K562 (cell line): ENCODE measurements around the gene BTBD17. TPM values are rescaled to one million over a fixed set of nuclear protein-coding genes. Genes with fewer than 3 reads are reported as not detected.

Source experiments
- ATAC-seq: fragments of 200-7000 bp; cut with Tn5 transposase; 3 replicates; pipeline ENCODE4 v1.9.1; 2020; ENCODE audit warnings: moderate library complexity
- BruUV-seq: library from RNA; stranded (reverse); fragments of 400-500 nt; replicated peaks from 2 replicates; lab custom pipeline; 2021; lab: Mats Ljungman, UMichigan
- CTCF ChIA-PET: fragments of 300-600 bp; formaldehyde crosslinking; extraction: SDS; loops from one replicate; lab custom pipeline; 2021; ENCODE audit warnings: low intra/inter-chr PET ratio; lab: Yijun Ruan, JAX
- POLR2A ChIA-PET: fragments of 300-600, 350-650 bp; sonication (Branson Sonifier 250); formaldehyde crosslinking; extraction: SDS; loops from one replicate; lab custom pipeline; 2021; ENCODE audit warnings: antibody characterized with exemption, inconsistent platforms; lab: Yijun Ruan, JAX
- DNase-seq, 4 experiments: peaks; one replicate each; pipeline versions ENCODE4 v3.0.0 to v3.0.0-alpha.2; 2011 to 2018; ENCODE audit warnings: low spot score in 3 of 4, mixed read lengths in 3 of 4; ENCODE audit errors: extremely low read depth in 1 of 4
- FAIRE-seq: peaks from 2 replicates; lab custom pipeline; 2011; peaks lifted over from hg19 to GRCh38; lab: Jason Lieb, UNC
- H2AFZ ChIP-seq: 2 replicates; pipeline ENCODE4 v1.6.0; 2011; ENCODE audit warnings: low read depth, low read length, control low read depth, inconsistent platforms
- H3K27ac ChIP-seq: fragments of 200-600 bp; 3 replicates; pipeline ENCODE4 v1.8.0; 2011; ENCODE audit warnings: low read depth, mild to moderate bottlenecking, control low read depth, inconsistent platforms, low read length, moderate library complexity, mixed read lengths; ENCODE audit errors: extremely low read depth
- H3K27me3 ChIP-seq, 2 experiments: fragments of 300-600 bp in 1 of 2; 2 replicates in 1 of 2; 3 replicates in 1 of 2; pipeline versions ENCODE4 v1.6.0 to v1.8.0; 2011; ENCODE audit warnings: inconsistent platforms in 2 of 2, low read length in 2 of 2, mild to moderate bottlenecking in 1 of 2, mixed read lengths in 1 of 2, moderate library complexity in 1 of 2; ENCODE audit not compliant: control insufficient read depth in 2 of 2, insufficient read depth in 2 of 2
- H3K36me3 ChIP-seq: fragments of 300-600 bp; 3 replicates; pipeline ENCODE4 v1.8.0; 2011; ENCODE audit warnings: mild to moderate bottlenecking, low read length, inconsistent platforms; ENCODE audit not compliant: control insufficient read depth, insufficient read depth
- H3K4me1 ChIP-seq, 2 experiments: fragments of 200-600 bp in 1 of 2; replicated peaks in 1 of 2; 2 replicates in 1 of 2; 3 replicates in 1 of 2; pipeline versions ENCODE4 v1.5.1 to v1.8.0; 2011; ENCODE audit warnings: inconsistent platforms in 2 of 2, low read length in 2 of 2, mild to moderate bottlenecking in 1 of 2, mixed read lengths in 1 of 2, moderate library complexity in 1 of 2; ENCODE audit not compliant: control insufficient read depth in 2 of 2, insufficient read depth in 2 of 2
- H3K4me2 ChIP-seq: 2 replicates; pipeline ENCODE4 v1.6.1; 2011; ENCODE audit warnings: low read length, control low read depth, inconsistent platforms, mixed read lengths; ENCODE audit not compliant: insufficient read depth
- H3K4me3 ChIP-seq: fragments of 200-600 bp; sonication (generic), shearing (Covaris generic); 2 replicates; pipeline ENCODE4 v1.5.1; 2016; ENCODE audit warnings: control low read depth, inconsistent platforms
- H3K79me2 ChIP-seq: fragments of 200-600 bp; 3 replicates; pipeline ENCODE4 v1.8.0; 2011; ENCODE audit warnings: low read length, inconsistent platforms; ENCODE audit not compliant: control insufficient read depth, insufficient read depth
- H3K9ac ChIP-seq, 2 experiments: 2 replicates each; pipeline versions ENCODE4 v1.6.0 to v1.6.1; 2011; ENCODE audit warnings: low read depth in 2 of 2, low read length in 2 of 2, control low read depth in 1 of 2, inconsistent platforms in 1 of 2, mild to moderate bottlenecking in 1 of 2, mixed read lengths in 1 of 2; ENCODE audit not compliant: insufficient read depth in 1 of 2
- H3K9me1 ChIP-seq: one replicate; pipeline ENCODE4 v1.6.0; 2011; ENCODE audit warnings: inconsistent platforms, mild to moderate bottlenecking, low read length, moderate library complexity; ENCODE audit not compliant: control insufficient read depth, insufficient read depth
- H3K9me3 ChIP-seq: replicated peaks from 2 replicates; pipeline ENCODE4 v1.5.1; 2011; ENCODE audit warnings: low read depth, low read length, inconsistent platforms; ENCODE audit not compliant: control insufficient read depth, insufficient read depth
- H4K20me1 ChIP-seq: replicated peaks from 2 replicates; pipeline ENCODE4 v1.6.1; 2011; ENCODE audit warnings: low read length, inconsistent platforms, mixed read lengths; ENCODE audit not compliant: control insufficient read depth, insufficient read depth
- NFYB ChIP-seq: IDR thresholded peaks from 2 replicates; pipeline ENCODE4 v1.6.1; 2011; ENCODE audit warnings: mild to moderate bottlenecking, moderate library complexity; ENCODE audit not compliant: insufficient read length; ENCODE audit errors: extremely low read depth
- NR2C2 ChIP-seq, 2 experiments: fragments of 200-800 bp in 1 of 2; sonication (Bioruptor generic) in 1 of 2; sonication (generic) in 1 of 2; formaldehyde crosslinking in 1 of 2; IDR thresholded peaks; 2 replicates each; pipeline versions ENCODE4 v1.6.1 to v1.8.0; 2016 to 2022; ENCODE audit warnings: mild to moderate bottlenecking in 1 of 2, missing compliant biosample characterization in 1 of 2, missing genetic modification characterization in 1 of 2, missing genetic modification reagents in 1 of 2
- OTX1 ChIP-seq: fragments of 450-650 bp; formaldehyde crosslinking; IDR thresholded peaks from 2 replicates; pipeline ENCODE4 v1.4.0; 2022; ENCODE audit warnings: mild to moderate bottlenecking
- RHOXF2B ChIP-seq: fragments of 250-450 bp; sonication (Bioruptor Pico); conservative IDR thresholded peaks from 2 replicates; pipeline ENCODE4 v1.5.1; 2021
- SAFB2 ChIP-seq: fragments of 200-400 bp; formaldehyde crosslinking; IDR thresholded peaks from 2 replicates; pipeline ENCODE4 v1.6.1; 2018; ENCODE audit warnings: borderline replicate concordance, low read length, low read depth, moderate library complexity; ENCODE audit not compliant: severe bottlenecking
- STAT5A ChIP-seq: IDR thresholded peaks from 2 replicates; pipeline ENCODE4 v1.6.1; 2012; ENCODE audit warnings: low read length, inconsistent platforms, borderline replicate concordance
- WGBS: fragments of 100-300 bp; shearing (Covaris generic); methylation state at CpG from one replicate; pipeline ENCODE4 v1.1.6; 2016; ENCODE audit warnings: low coverage, mixed read lengths; ENCODE audit not compliant: insufficient coverage; ENCODE audit errors: missing lambda C conversion rate; 5-methylcytosine and 5-hydroxymethylcytosine counted together
- in situ Hi-C: fragments of 300-500 bp; cut with MboI; formaldehyde crosslinking; loops from 4 replicates; pipeline ENCODE4 v1.15.0; 2018; ENCODE audit warnings: inconsistent platforms, mixed read lengths
- intact Hi-C: fragments of 100-400 bp; cut with micrococcal nuclease; formaldehyde crosslinking; loops from 2 replicates; pipeline ENCODE4 v1.14.2; 2022
- polyA plus RNA-seq, 8 experiments: library from polyadenylated mRNA; depleted of rRNA in 4 of 8; stranded (reverse) in 5 of 8; unstranded in 3 of 8; fragments of >200 nt; fragmentation: Nextera tagmentation in 2 of 8; fragmentation: Illumina TruSeq in 1 of 8; extraction: Ambion mirVana in 2 of 8; extraction: Trizol in 1 of 8; gene quantifications; 2 replicates each; pipeline versions ENCODE4 v1.2.1 to v1.2.3, GENCODE V29; 2011 to 2014; ENCODE audit warnings: inconsistent platforms in 1 of 8, missing spikeins in 1 of 8
- total RNA-seq, 7 experiments: library from RNA; depleted of rRNA in 6 of 7; stranded (reverse); fragments of >200 nt in 6 of 7; fragmentation: Illumina TruSeq in 2 of 7; extraction: Trizol in 2 of 7; gene quantifications; 2 replicates each; pipeline versions ENCODE4 v1.2.1 to v1.2.3, GENCODE V29; 2011 to 2021; ENCODE audit warnings: low replicate concordance in 1 of 7
- TF ChIP-seq, protein P1 (sequence below): fragments of 250-450 bp; sonication (Bioruptor Pico); IDR thresholded peaks from 2 replicates; pipeline ENCODE4 v1.9.0; 2021; ENCODE audit warnings: mild to moderate bottlenecking, inconsistent platforms
- TF ChIP-seq, protein P2 (sequence below): sonication (generic); formaldehyde crosslinking; IDR thresholded peaks from 2 replicates; pipeline ENCODE4 v1.8.0; 2022; ENCODE audit warnings: missing genetic modification reagents, mild to moderate bottlenecking, moderate library complexity, borderline replicate concordance

The BTBD17 gene
- total and polyA plus RNA-seq, 9 of the 15 experiments (the other 6 are each of a cell fraction or from before 2014, with no cell fraction given) = not detected

DNA sequence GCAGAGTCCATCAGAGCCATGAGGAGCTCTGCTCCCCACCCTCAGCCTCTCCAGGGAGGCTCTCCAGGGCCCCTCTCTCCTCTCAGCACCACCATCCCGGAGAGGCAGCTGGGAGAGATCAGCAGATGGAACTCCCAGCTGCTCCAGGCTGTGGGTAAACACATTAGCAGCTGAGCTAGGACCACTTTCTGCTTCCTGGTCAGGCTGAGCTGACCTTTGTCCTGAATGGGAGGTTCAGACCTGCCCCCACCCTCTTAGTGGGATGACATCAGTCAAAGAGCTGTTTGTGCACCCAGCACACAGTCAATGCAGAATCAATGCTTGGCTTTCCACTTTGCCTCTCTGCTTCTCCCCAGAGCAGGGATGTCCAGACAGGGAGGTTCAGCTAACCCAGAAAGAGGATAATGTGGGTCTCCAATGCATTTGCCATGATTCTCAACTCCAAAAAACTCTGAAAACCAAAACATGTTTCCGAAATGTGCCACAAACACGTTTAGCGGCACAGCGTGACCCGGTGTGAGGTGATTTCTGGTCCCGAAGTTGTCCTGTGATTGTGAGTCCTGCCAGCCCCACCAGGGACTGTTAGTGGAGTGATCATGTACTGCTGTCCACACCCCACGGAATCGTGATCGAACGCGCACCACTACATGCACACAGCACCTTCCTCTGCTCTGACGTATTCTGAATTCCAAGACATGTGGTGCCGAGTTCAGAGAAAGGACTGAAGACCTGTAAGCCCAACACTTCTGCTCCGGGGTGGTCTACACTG lies 12.4 kb upstream of the BTBD17 start:
- ChIA-PET POLR2A (interaction anchor here (0.6 to 0.7 kb wide), 2 partner anchors 12 to 41 kb away, joined by 3 read pairs; partner anchors contain the start of gene BTBD17), CTCF (no interaction called here)
- FAIRE-seq (no peak), ATAC-seq (peak; percentile 36; the same call in 2 of the 3 replicates), DNase-seq (no peak)
- Histone ChIP-seq H3K9me1 (no peaks in the 10 kb centered on the region), H3K9ac (no peak overlapping the region), H3K4me3 (no peak overlapping the region), H3K36me3 (no peaks in the 10 kb centered on the region), H4K20me1 (peaks cover 3% of the 10 kb centered on the region; the same call in 1 of the 2 replicates), H3K4me2 (no peak overlapping the region), H3K9me3 (no peaks in the 10 kb centered on the region), H3K79me2 (no peaks in the 10 kb centered on the region), H2AFZ (no peak overlapping the region), H3K4me1 (peaks cover 0 to 13% of the 10 kb centered on the region in 2 experiments; a peak in 1 of 5 replicates), H3K27ac (no peak overlapping the region), H3K27me3 (peaks cover 34 to 74% of the 10 kb centered on the region in 2 experiments)
- no TSS peak for BruUV-seq
- in situ Hi-C loops (loop anchor here (10.0 kb wide), 1 partner anchor 221 kb away; the partner anchor contains the start of gene CD300LD), intact Hi-C loops (no loop called here)
- 2% methylated on average over 15 of the region's 15 CpGs for WGBS
- TF ChIP-seq, protein P1, sequence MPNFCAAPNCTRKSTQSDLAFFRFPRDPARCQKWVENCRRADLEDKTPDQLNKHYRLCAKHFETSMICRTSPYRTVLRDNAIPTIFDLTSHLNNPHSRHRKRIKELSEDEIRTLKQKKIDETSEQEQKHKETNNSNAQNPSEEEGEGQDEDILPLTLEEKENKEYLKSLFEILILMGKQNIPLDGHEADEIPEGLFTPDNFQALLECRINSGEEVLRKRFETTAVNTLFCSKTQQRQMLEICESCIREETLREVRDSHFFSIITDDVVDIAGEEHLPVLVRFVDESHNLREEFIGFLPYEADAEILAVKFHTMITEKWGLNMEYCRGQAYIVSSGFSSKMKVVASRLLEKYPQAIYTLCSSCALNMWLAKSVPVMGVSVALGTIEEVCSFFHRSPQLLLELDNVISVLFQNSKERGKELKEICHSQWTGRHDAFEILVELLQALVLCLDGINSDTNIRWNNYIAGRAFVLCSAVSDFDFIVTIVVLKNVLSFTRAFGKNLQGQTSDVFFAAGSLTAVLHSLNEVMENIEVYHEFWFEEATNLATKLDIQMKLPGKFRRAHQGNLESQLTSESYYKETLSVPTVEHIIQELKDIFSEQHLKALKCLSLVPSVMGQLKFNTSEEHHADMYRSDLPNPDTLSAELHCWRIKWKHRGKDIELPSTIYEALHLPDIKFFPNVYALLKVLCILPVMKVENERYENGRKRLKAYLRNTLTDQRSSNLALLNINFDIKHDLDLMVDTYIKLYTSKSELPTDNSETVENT (CRISPR knock-in tag) = no peak
- TF ChIP-seq NFYB = no peak
- TF ChIP-seq RHOXF2B = no peak
- no peak for TF ChIP-seq STAT5A
- no peak for TF ChIP-seq SAFB2
- TF ChIP-seq, protein P2, sequence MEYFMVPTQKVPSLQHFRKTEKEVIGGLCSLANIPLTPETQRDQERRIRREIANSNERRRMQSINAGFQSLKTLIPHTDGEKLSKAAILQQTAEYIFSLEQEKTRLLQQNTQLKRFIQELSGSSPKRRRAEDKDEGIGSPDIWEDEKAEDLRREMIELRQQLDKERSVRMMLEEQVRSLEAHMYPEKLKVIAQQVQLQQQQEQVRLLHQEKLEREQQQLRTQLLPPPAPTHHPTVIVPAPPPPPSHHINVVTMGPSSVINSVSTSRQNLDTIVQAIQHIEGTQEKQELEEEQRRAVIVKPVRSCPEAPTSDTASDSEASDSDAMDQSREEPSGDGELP = 0 out of 2 replicates have a peak, but pooled peaks have one; percentile 22
- TF ChIP-seq NR2C2 (CRISPR knock-in tag; IDR thresholded peaks at IDR 0.05) = no peak
- TF ChIP-seq NR2C2 (tag; IDR thresholded peaks at IDR 0.05) = peak; percentile 62; the same call in 1 of the 2 replicates
- TF ChIP-seq OTX1 = no peak
